HUES64 (cell line): ENCODE results near the gene HAPLN3.

Experiments used
- H3K27ac ChIP-seq: 2 replicates; pipeline ENCODE4 v1.7.0; 2013; ENCODE audit warnings: low read depth, low read length, inconsistent platforms
- H3K27me3 ChIP-seq: 2 replicates; pipeline ENCODE4 v1.6.1; 2013; ENCODE audit warnings: mild to moderate bottlenecking, low read length; ENCODE audit not compliant: insufficient read depth
- H3K36me3 ChIP-seq: 2 replicates; pipeline ENCODE4 v1.6.1; 2013; ENCODE audit warnings: mild to moderate bottlenecking, low read length; ENCODE audit not compliant: insufficient read depth
- H3K4me1 ChIP-seq: 2 replicates; pipeline ENCODE4 v1.6.1; 2013; ENCODE audit warnings: mild to moderate bottlenecking, low read length, moderate library complexity; ENCODE audit not compliant: insufficient read depth
- H3K4me3 ChIP-seq: 2 replicates; pipeline ENCODE4 v1.5.1; 2013; ENCODE audit warnings: mild to moderate bottlenecking, low read length, moderate library complexity
- H3K9ac ChIP-seq: 2 replicates; pipeline ENCODE4 v1.6.1; 2013; ENCODE audit warnings: mild to moderate bottlenecking, low read depth, low read length
- H3K9me3 ChIP-seq: 2 replicates; pipeline ENCODE4 v1.6.1; 2013; ENCODE audit warnings: low read depth, low read length; ENCODE audit not compliant: insufficient read depth
- WGBS: fragments of 150-250, 120-280 bp; methylation state at CpG from one replicate; pipeline ENCODE4 v1.1.7; 2013; ENCODE audit warnings: missing lambda C conversion rate; 5-methylcytosine and 5-hydroxymethylcytosine counted together

Gene HAPLN3

DNA sequence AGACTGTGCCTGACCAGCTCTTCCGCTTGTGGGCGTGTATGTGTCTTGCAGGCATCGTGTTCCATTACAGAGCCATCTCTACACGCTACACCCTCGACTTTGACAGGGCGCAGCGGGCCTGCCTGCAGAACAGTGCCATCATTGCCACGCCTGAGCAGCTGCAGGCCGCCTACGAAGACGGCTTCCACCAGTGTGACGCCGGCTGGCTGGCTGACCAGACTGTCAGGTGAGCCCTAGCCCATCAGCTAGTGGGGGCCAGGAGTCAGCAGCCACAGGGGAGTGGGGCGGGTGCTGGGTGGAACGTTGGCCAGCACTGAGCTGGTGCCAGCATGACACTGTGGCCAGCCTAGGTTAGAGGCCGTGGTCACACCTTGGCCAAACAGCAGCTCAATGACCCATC lies 55.4 kb downstream of the HAPLN3 start:
- Histone ChIP-seq H3K9me3 (no peaks in the 10 kb centered on the region), H3K27ac (no peak overlapping the region), H3K9ac (no peak overlapping the region), H3K4me1 (no peaks in the 10 kb centered on the region), H3K27me3 (no peaks in the 10 kb centered on the region), H3K36me3 (no peaks in the 10 kb centered on the region), H3K4me3 (no peak overlapping the region)
- WGBS: 94% methylated on average over 16 of the region's 16 CpGs

GRCh38 chr15:88839146-88839545 lies 56.2 kb downstream of the HAPLN3 start:
- no peak overlapping the region for H3K4me3 ChIP-seq
- 91% methylated on average over 3 of the region's 3 CpGs for WGBS
- H3K9ac ChIP-seq: no peak overlapping the region
- H3K36me3 ChIP-seq: no peaks in the 10 kb centered on the region
- no peaks in the 10 kb centered on the region for H3K27me3 ChIP-seq
- H3K9me3 ChIP-seq: no peaks in the 10 kb centered on the region
- H3K27ac ChIP-seq: no peak overlapping the region
- no peaks in the 10 kb centered on the region for H3K4me1 ChIP-seq

- no peaks in the 10 kb centered on the region for H3K36me3 ChIP-seq
- no peaks in the 10 kb centered on the region for H3K9me3 ChIP-seq
- no peaks in the 10 kb centered on the region for H3K4me1 ChIP-seq
- H3K4me3 ChIP-seq: no peak overlapping the region
- H3K9ac ChIP-seq: no peak overlapping the region
- no peak overlapping the region for H3K27ac ChIP-seq
- 94% methylated on average over 18 of the region's 18 CpGs for WGBS
- no peaks in the 10 kb centered on the region for H3K27me3 ChIP-seq
Measured at GRCh38 chr15:88838667-88839066, 56.7 kb downstream of the HAPLN3 start.

DNA sequence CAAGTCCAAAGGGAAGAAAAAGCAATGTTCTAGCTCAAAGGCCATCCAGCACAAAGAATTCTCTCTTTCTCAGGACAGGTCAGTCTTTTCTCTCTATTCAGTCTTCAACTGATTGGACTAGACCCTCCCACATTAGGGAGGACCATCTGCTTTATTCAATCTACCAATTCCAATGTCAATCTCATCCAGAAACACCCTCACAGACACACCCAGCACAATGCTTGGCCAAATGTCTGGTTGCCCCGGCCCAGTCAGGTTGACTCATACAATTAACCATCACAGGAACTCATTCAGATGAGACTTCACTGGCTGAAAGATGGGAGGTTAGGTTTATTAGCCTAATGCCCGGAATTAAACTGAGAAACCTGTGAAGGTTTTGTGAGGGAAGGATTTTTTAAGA lies 59.7 kb downstream of the HAPLN3 start:
- no peaks in the 10 kb centered on the region for H3K9me3 ChIP-seq
- no peak overlapping the region for H3K4me3 ChIP-seq
- no peak overlapping the region for H3K9ac ChIP-seq
- H3K36me3 ChIP-seq: no peaks in the 10 kb centered on the region
- no peaks in the 10 kb centered on the region for H3K4me1 ChIP-seq
- no peaks in the 10 kb centered on the region for H3K27me3 ChIP-seq
- WGBS: 100% methylated on average over 2 of the region's 2 CpGs
- no peak overlapping the region for H3K27ac ChIP-seq

DNA sequence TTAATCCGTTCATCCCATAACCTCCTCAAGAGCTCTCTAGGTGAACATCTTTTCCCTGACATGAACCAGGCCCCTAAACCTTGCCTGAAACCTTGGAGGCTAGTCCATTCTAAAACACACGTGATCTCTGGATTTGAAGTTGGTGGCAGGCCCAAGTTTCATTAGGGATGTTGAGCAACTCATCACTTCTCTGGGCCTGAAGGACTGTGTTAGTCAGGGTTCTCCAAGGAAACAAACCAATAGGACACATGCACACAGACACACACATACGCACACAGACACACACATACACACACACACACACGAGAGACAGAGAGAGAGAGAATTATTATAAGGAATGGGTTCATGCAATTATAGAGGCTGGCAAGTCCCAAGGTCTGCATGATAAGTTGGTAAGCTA lies 60.2 kb downstream of the HAPLN3 start:
- H3K27me3 ChIP-seq: no peaks in the 10 kb centered on the region
- no peak overlapping the region for H3K9ac ChIP-seq
- H3K4me3 ChIP-seq: no peak overlapping the region
- H3K4me1 ChIP-seq: no peaks in the 10 kb centered on the region
- 92% methylated on average over 3 of the region's 4 CpGs for WGBS
- no peaks in the 10 kb centered on the region for H3K36me3 ChIP-seq
- H3K27ac ChIP-seq: no peak overlapping the region
- H3K9me3 ChIP-seq: no peaks in the 10 kb centered on the region

GRCh38 chr15:88834211-88834812 lies 61.0 kb downstream of the HAPLN3 start:
- no peak overlapping the region for H3K9ac ChIP-seq

GRCh38 chr15:88833731-88834100 lies 61.6 kb downstream of the HAPLN3 start:
- no peak overlapping the region for H3K27ac ChIP-seq
- no peaks in the 10 kb centered on the region for H3K9me3 ChIP-seq
- no peaks in the 10 kb centered on the region for H3K36me3 ChIP-seq
- no peak overlapping the region for H3K4me3 ChIP-seq
- no peak overlapping the region for H3K9ac ChIP-seq
- H3K4me1 ChIP-seq: no peaks in the 10 kb centered on the region
- H3K27me3 ChIP-seq: no peaks in the 10 kb centered on the region
- 78% methylated on average over 6 of the region's 8 CpGs for WGBS

More at GRCh38 chr15:88834211-88834812, 61.0 kb downstream of the HAPLN3 start:
- H3K27ac ChIP-seq: no peak overlapping the region
- no peaks in the 10 kb centered on the region for H3K27me3 ChIP-seq
- no peaks in the 10 kb centered on the region for H3K9me3 ChIP-seq
- no peaks in the 10 kb centered on the region for H3K36me3 ChIP-seq
- WGBS: 51% methylated on average over 12 of the region's 14 CpGs
- no peaks in the 10 kb centered on the region for H3K4me1 ChIP-seq
- no peak overlapping the region for H3K4me3 ChIP-seq

DNA sequence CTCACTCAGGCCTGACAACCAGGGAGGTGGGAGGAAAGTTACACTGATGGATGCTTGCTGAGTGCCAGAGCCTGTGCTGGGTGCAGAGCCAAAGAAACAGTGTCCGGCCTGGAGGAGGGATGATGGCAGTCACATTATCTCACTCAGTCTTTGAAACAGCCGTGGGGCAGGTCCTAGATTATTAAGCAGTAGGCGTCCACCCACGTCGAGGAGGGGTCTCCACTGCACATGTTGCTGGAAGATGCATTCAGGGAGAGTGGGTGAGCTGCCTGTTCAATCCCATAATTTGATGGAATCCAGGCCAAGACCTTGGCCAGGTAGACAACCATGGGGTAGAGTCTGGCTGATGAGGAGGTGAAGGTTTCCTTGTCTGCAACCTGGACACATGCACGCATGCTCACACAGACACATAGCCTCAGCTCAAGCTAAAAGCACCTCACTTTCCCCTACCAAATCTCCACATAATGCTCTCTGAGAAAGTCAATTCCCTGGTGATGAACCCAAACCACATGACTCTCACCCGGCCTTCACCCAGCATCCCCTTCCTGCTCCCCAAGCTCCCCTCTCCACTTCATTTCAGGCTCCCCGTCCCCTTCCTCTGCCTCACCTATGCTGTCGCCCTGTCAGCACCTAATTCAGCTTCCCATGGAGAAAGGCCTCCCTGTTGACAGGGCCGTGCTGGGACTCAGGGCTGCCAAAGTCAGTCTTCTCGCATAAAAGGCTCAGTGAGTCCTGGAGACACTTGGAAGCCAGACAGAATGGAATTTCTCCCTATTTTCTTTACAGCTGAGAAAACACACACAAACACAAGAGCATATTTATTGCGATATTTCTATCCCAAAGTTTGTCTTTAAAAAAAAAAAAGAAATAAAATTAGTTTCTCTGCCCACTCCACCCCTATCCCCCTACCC lies 62.3 kb downstream of the HAPLN3 start:
- Histone ChIP-seq H3K36me3 (no peaks in the 10 kb centered on the region), H3K9me3 (no peaks in the 10 kb centered on the region), H3K4me3 (no peak overlapping the region), H3K4me1 (no peaks in the 10 kb centered on the region), H3K27ac (no peak overlapping the region), H3K27me3 (no peaks in the 10 kb centered on the region), H3K9ac (no peak overlapping the region)
- WGBS: 88% methylated on average over 11 of the region's 12 CpGs

- Histone ChIP-seq H3K9ac (no peak overlapping the region), H3K36me3 (no peaks in the 10 kb centered on the region), H3K27me3 (no peaks in the 10 kb centered on the region), H3K4me1 (no peaks in the 10 kb centered on the region), H3K9me3 (no peaks in the 10 kb centered on the region), H3K4me3 (no peak overlapping the region), H3K27ac (no peak overlapping the region)
- WGBS: 73% methylated on average over 5 of the region's 5 CpGs
Measured at GRCh38 chr15:88830016-88830415, 65.3 kb downstream of the HAPLN3 start.

DNA sequence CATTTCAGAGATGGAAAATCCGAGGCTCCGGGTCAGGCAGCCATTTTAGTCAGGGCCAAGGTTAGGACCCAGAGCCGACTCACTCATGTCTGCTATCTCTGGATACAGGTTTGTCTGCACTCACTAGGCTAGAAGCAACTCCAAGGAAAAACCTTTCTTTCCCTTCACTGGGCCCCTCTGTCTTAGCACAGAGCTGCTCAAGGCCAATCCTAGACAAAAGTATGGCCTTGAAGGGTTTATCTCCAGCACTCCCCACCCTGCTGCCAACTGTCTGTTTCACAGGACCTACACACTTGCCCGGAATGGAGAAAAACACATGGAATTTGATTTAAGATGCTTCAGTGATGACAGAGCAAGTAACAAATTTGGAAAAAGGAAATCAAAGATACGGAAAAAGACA lies 66.6 kb downstream of the HAPLN3 start:
- Histone ChIP-seq H3K9me3 (no peaks in the 10 kb centered on the region), H3K27ac (no peak overlapping the region), H3K36me3 (no peaks in the 10 kb centered on the region), H3K9ac (no peak overlapping the region), H3K4me3 (no peak overlapping the region), H3K4me1 (no peaks in the 10 kb centered on the region), H3K27me3 (no peaks in the 10 kb centered on the region)
- 92% methylated on average over 5 of the region's 5 CpGs for WGBS
